Ishikawa (cell line): ENCODE results near the gene PLP1.

Experiments used
- CEBPB ChIP-seq: IDR thresholded peaks from 2 replicates; pipeline ENCODE4 v1.6.1; 2012
- CREB1 ChIP-seq: IDR thresholded peaks from 2 replicates; pipeline ENCODE4 v1.6.1; 2012; ENCODE audit warnings: low read depth
- EGR1 ChIP-seq: IDR thresholded peaks from 2 replicates; pipeline ENCODE4 v1.6.1; 2012
- EP300 ChIP-seq: IDR thresholded peaks from 2 replicates; pipeline ENCODE4 v1.6.1; 2012; ENCODE audit warnings: borderline replicate concordance
- FOXM1 ChIP-seq: IDR thresholded peaks from 2 replicates; pipeline ENCODE4 v1.6.1; 2012; ENCODE audit warnings: low read depth, borderline replicate concordance
- MAX ChIP-seq: IDR thresholded peaks from 2 replicates; pipeline ENCODE4 v1.6.1; 2012
- NFIC ChIP-seq: IDR thresholded peaks from 2 replicates; pipeline ENCODE4 v1.6.1; 2012
- RAD21 ChIP-seq: IDR thresholded peaks from 2 replicates; pipeline ENCODE4 v1.6.1; 2012; ENCODE audit warnings: low read depth
- REST ChIP-seq: IDR thresholded peaks from 2 replicates; pipeline ENCODE4 v1.6.1; 2012; ENCODE audit warnings: low read depth, mild to moderate bottlenecking
- TAF1 ChIP-seq: IDR thresholded peaks from 2 replicates; pipeline ENCODE4 v1.6.1; 2012; ENCODE audit warnings: low read depth, mild to moderate bottlenecking
- TCF12 ChIP-seq: IDR thresholded peaks from 2 replicates; pipeline ENCODE4 v1.6.1; 2012; ENCODE audit warnings: low read depth
- TEAD4 ChIP-seq: IDR thresholded peaks from 2 replicates; pipeline ENCODE4 v1.6.1; 2012
- USF1 ChIP-seq: IDR thresholded peaks from 2 replicates; pipeline ENCODE4 v1.6.1; 2012
- YY1 ChIP-seq: IDR thresholded peaks from 2 replicates; pipeline ENCODE4 v1.6.1; 2012; ENCODE audit warnings: low read depth
- ZBTB7A ChIP-seq: IDR thresholded peaks from 2 replicates; pipeline ENCODE4 v1.6.1; 2012; ENCODE audit warnings: low read depth

PLP1 gene

GRCh38 chrX:103747163-103747562 is 29.5 kb upstream of the PLP1 start:
- TF ChIP-seq ZBTB7A (no peak), CEBPB (no peak), TEAD4 (no peak), REST (no peak), EP300 (no peak), YY1 (no peak), USF1 (no peak), RAD21 (no peak), EGR1 (no peak), CREB1 (no peak), NFIC (no peak), TAF1 (no peak), MAX (no peak), TCF12 (no peak), FOXM1 (no peak)

- no peak for TF ChIP-seq YY1
- TF ChIP-seq TAF1, result no peak
- TF ChIP-seq EP300, result no peak
- TF ChIP-seq MAX, result no peak
- TF ChIP-seq TEAD4, result no peak
- no peak for TF ChIP-seq NFIC
- TF ChIP-seq FOXM1, result no peak
- TF ChIP-seq EGR1, result no peak
- TF ChIP-seq REST, result no peak
- no peak for TF ChIP-seq ZBTB7A
- TF ChIP-seq CEBPB, result no peak
These were observed 22.2 kb upstream of the PLP1 start for GRCh38 chrX:103754401-103754800.

GRCh38 chrX:103756736-103757135 is 19.9 kb upstream of the PLP1 start:
- TF ChIP-seq CREB1 (no peak), TCF12 (no peak), YY1 (no peak), FOXM1 (no peak)

- TF ChIP-seq NFIC (no peak), EGR1 (no peak), EP300 (no peak), CREB1 (no peak), REST (no peak), CEBPB (no peak), FOXM1 (no peak), USF1 (no peak), RAD21 (no peak), TAF1 (no peak), ZBTB7A (no peak), TEAD4 (no peak), MAX (no peak), TCF12 (no peak)
These were observed 18.1 kb upstream of the PLP1 start for GRCh38 chrX:103758555-103758954.
